HG02623 (cell line): ENCODE data around the gene NCKAP5.

Experiments used
- ATAC-seq: cut with Tn5 transposase; IDR thresholded peaks from one replicate; pipeline ENCODE4 v1.9.1; 2021; ENCODE audit warnings: moderate library complexity; ENCODE audit not compliant: unreplicated experiment

The NCKAP5 gene

GRCh38 chr2:133345638-133346037 lies 222.6 kb downstream of the NCKAP5 start:
- ATAC-seq = no peak

DNA sequence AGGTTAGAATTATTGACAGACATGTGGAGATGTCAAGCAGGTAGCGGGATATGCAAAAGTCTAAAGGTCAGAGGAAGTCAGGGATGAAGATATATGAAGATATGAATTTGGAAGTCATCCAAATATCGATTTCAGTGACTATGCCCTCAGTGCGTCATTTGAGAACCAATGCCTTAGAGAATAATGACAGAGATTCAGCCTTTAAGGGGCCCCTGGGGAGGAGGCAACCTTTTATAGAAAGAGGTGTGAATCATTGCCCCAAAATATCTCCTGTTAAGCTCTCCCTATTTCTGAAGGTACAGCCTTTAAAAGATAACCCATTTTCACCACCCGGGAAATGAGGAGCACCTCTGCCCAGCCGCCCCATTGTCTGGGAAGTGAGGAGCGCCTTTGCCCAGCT lies 223.4 kb downstream of the NCKAP5 start:
- ATAC-seq = no peak

DNA sequence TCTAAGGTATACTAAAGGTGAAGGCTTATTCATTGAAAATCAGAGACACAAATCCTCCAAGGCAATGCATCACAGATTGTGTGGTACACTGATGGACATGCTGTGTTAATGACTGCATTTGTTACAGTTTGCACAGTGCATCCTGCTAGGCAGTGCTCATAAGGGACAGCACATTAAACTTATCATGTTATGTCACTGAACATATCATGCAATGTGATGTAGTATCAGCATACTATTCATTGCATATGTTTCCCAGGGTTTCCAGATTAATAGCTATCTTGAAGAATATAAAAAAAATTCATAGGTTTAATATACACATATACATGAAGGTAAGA lies 225.3 kb downstream of the NCKAP5 start:
- ATAC-seq = no peak

GRCh38 chr2:133342286-133343017 lies 225.8 kb downstream of the NCKAP5 start:
- no peak for ATAC-seq

- no peak for ATAC-seq
Observed at GRCh38 chr2:133341575-133341974, 226.7 kb downstream of the NCKAP5 start.

DNA sequence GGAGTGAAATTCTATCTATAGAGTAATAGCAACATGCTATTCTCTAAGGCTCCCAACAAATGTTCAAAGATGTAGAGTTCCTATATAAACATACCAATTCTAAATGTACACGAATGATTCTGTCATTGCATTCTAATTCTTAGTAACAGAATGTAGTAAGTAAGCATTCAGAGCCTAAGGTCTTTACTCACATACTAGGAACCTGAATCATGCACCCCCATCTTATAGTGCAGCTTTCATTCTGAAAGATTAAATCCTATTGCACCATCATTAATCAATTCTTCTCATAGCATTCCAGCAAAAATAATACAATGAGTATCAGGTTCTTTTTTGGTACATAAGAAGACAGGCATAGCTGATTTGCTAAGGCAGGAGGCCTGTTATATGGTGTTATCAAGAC lies 230.0 kb downstream of the NCKAP5 start:
- ATAC-seq = no peak

- no peak for ATAC-seq
Observed at GRCh38 chr2:133334923-133335322, 233.3 kb downstream of the NCKAP5 start.

GRCh38 chr2:133333181-133333580 lies 235.1 kb downstream of the NCKAP5 start:
- ATAC-seq = no peak

DNA sequence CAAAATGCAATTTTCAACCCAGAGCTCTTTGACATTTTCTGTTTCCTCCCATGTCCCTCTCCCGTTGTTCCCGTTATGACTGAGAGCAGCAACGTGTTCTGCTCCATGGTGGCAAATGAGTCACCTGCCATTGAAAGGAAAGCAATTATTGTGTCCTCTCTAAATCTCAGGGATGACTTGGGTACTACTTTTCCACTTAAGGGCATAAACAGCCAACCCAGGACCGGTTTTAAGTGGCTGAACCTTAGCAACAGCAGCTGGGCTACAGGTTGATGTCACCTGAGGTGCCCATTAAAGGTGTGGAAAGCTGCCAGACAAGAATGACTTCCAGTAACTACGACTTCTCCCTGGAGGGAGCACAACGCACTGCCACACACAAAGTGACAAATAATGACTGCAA lies 236.8 kb downstream of the NCKAP5 start:
- no peak for ATAC-seq

- no peak for ATAC-seq
Observed at GRCh38 chr2:133326652-133327397, 241.4 kb downstream of the NCKAP5 start.

- no peak for ATAC-seq
Observed at GRCh38 chr2:133324150-133324561, 244.1 kb downstream of the NCKAP5 start.

DNA sequence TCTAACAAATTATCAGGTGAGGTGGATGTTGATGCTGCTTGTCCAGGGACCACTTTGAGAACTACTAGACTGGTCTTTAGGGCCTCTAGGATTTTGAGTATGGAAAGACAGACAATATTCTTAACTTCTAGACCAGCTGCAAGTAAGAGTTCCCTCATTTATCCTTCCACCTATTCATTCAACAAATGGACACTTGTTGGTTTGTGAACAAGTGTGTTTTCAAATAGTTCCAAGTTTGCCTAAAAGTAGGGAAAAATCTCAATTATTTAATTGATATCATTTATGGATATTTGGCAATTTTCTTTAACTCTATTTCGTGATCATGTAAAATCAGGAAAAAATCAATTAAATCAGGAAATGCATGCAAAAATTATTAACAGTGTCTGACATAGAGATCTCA lies 245.4 kb downstream of the NCKAP5 start:
- no peak for ATAC-seq

DNA sequence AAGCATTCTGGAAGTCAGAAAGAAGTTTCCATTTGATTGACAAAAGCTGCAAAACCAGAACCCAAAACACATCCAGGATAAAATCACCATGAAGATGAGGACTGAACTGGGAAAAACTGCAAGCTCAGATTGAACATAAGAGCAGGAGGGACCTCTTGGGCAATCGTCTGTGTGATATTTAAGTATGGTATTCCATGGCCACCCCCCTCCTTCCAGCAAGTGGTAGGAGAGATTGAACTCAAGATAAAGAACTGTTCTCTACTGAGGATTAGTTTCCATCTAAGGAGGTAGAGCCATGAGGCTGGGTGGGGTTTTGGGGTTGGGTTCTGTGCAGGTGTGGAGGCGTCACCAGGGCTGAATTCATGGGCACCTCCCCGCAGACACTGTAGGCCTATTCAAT lies 251.1 kb downstream of the NCKAP5 start:
- ATAC-seq = no peak

DNA sequence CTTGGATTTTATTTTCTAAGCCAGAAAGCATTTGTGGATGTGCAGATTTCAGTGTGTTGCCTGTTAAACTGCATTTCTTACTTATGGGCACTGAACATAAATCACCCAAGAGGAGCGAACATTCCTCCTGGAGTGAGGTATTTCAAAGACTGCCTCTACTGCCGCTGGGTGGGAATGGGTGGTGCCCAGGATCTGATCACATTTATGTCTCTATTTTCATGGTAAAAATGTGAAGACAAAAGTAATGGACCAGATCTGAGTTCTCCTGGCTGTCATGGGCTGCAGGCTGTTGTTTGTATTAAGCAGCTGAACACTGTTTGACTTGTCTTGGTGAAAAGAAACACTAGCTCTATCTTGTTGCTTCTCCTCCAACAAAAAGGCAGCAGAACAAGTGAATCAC lies 251.7 kb downstream of the NCKAP5 start:
- ATAC-seq = no peak

- no peak for ATAC-seq
Observed at GRCh38 chr2:133315280-133315679, 253.0 kb downstream of the NCKAP5 start.

- no peak for ATAC-seq
Observed at GRCh38 chr2:133314795-133315194, 253.5 kb downstream of the NCKAP5 start.

- ATAC-seq = no peak
Observed at GRCh38 chr2:133312038-133312729, 256.1 kb downstream of the NCKAP5 start.

DNA sequence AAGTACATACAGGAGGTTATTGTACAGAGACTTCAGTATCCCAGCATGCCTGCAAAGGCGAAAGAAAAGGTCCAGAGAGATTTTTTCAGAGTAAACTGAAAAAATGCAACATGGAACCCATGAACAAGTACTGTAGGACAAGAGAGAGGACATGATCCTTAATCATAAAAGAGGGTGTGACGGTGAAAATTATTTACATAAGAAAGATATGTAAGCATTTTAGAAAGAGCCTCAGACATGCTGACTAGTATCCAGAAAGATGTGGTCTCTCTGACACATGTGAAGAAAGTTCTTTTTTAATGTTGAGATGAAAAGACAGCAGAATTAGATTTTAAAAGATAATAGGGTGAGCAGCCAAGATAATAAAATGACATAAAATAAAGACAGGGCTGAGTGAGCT lies 262.0 kb downstream of the NCKAP5 start:
- ATAC-seq = no peak

- ATAC-seq = no peak
Observed at GRCh38 chr2:133304344-133304743, 263.9 kb downstream of the NCKAP5 start.

DNA sequence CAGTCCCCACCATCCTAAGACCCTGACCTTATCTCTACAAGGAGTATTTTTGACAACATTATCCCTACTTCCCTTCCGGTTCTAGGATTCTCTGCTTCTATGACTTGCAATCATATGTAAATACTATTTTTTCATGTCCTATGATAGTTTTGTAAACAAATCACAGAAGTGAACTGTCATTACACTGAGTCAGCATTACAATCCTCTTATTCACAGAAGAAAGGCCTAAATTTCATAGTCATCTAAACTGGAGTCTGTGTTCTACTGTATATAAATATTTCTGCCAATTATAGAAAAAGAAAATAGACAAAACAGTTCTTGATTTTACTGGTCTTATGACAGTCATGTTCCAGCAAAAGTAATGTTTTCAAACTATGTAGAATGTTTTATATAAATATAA lies 265.1 kb downstream of the NCKAP5 start:
- no peak for ATAC-seq

DNA sequence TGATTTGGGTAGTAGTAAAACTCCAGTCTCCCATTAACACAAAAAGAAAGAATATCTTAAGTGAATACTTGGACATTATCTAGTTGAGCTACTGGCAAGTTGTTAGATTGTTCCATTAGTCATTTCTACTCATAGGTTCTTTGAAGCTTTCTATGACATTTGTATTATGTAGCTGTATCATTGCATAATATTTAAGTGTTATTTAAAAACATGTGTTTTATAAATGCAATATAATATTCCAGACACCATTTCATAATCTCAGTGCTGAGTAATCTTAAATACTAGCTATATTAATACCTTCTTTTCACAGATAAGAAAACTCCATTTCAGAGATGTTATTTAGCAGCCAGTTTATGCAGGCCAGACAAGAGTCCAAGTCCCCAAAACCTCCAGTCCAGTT lies 271.9 kb downstream of the NCKAP5 start:
- ATAC-seq = no peak
